Daoy (cell line): Measurements from ENCODE around the gene DUSP9. TPM values are rescaled to one million over a fixed set of nuclear protein-coding genes. Genes with fewer than 3 reads are reported as not detected.

ENCODE experiments used
- DNase-seq: peaks from one replicate; pipeline ENCODE4 v3.0.0-alpha.2; 2015; ENCODE audit warnings: low read depth
- total RNA-seq: library from RNA; depleted of rRNA; stranded (reverse); fragments of >200 nt; shearing (Covaris generic); gene quantifications from 2 replicates; pipeline ENCODE4 v1.2.3, GENCODE V29; 2014

Gene DUSP9
- total RNA-seq, 1 experiment from 2014 or later, result 10.2 TPM

- no peak for DNase-seq
These were observed 24.9 kb upstream of the DUSP9 start for GRCh38 chrX:153621949-153622598.

GRCh38 chrX:153622661-153623309 lies 24.2 kb upstream of the DUSP9 start:
- DNase-seq, result no peak

GRCh38 chrX:153623310-153624029 lies 23.5 kb upstream of the DUSP9 start:
- no peak for DNase-seq

- no peak for DNase-seq
These were observed 22.6 kb upstream of the DUSP9 start for GRCh38 chrX:153624196-153625091.

- no peak for DNase-seq
These were observed 21.6 kb upstream of the DUSP9 start for GRCh38 chrX:153625271-153626024.

- no peak for DNase-seq
These were observed 20.9 kb upstream of the DUSP9 start for GRCh38 chrX:153626025-153626633.

GRCh38 chrX:153626863-153627674 lies 19.9 kb upstream of the DUSP9 start:
- no peak for DNase-seq

GRCh38 chrX:153627675-153628111 lies 19.3 kb upstream of the DUSP9 start:
- no peak for DNase-seq

- no peak for DNase-seq
These were observed 18.9 kb upstream of the DUSP9 start for GRCh38 chrX:153628129-153628528.

GRCh38 chrX:153628665-153629064 lies 18.3 kb upstream of the DUSP9 start:
- no peak for DNase-seq

GRCh38 chrX:153631346-153631745 lies 15.7 kb upstream of the DUSP9 start:
- DNase-seq, result no peak

- no peak for DNase-seq
These were observed 15.0 kb upstream of the DUSP9 start for GRCh38 chrX:153631907-153632594.

GRCh38 chrX:153632595-153632946 lies 14.4 kb upstream of the DUSP9 start:
- no peak for DNase-seq

GRCh38 chrX:153633048-153633447 lies 14.0 kb upstream of the DUSP9 start:
- DNase-seq, result no peak

- DNase-seq, result no peak
These were observed 13.3 kb upstream of the DUSP9 start for GRCh38 chrX:153633607-153634180.

- DNase-seq, result no peak
These were observed 12.8 kb upstream of the DUSP9 start for GRCh38 chrX:153634236-153634635.

GRCh38 chrX:153634832-153635231 lies 12.2 kb upstream of the DUSP9 start:
- no peak for DNase-seq

GRCh38 chrX:153635388-153635787 lies 11.6 kb upstream of the DUSP9 start:
- DNase-seq, result no peak
